HG03457 (cell line): ENCODE measurements around the gene CXCL12.

Experiments used
- ATAC-seq: cut with Tn5 transposase; IDR thresholded peaks from one replicate; pipeline ENCODE4 v1.9.1; 2021; ENCODE audit warnings: moderate number of reproducible peaks; ENCODE audit not compliant: unreplicated experiment

The CXCL12 gene

DNA sequence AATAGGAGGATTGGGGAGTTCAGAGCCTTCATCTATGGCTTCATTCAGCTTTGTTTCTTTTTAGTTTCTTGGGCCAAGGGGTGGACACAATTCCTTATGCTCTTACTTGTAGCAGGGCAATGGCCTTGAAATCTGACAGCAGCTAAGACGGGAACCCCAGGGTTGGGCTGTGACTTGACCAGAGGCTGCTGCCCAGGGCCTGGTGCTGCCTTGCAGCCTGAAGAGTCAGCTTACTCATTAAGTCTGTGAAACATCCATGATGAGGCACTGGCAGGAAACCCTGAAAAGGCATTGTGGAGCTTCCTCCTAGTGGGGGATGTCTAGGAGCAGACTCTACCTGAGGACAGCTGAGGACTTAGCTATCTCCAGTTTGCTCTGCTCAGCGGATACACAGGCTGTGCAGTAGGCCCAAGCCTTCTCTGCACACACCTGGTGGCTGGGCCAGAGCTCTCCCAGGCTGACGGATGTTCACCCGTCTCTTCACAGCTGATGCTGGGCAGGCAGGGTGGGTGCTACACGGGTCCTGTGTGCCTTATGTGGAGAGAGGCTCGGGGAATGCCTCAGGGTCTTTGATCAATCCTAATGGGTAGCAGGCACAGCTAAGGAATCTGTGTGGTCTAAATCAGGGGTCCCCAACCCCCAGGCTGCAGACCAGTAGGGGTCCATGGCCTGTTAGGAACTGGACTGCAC lies 17.8 kb downstream of the CXCL12 start:
- ATAC-seq = no peak

DNA sequence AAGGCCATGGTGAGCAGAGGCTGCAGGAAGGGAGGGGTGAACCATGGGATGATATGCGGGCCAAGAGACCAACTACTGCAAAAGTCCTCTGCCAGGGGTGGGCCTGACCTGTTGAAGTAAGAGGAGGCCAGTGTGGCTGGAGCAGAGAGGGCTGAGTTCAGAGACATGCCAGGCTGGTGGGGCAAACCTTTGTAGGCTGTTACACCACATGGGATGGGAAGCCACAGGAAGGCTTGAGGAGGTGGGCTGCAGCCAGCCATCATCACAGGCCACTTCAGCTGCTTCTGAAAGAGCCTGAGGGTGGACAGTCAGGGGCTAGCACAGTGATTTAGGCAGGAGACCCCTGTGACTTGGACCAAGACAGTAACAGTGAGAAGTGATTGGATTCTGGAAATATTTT lies 20.3 kb downstream of the CXCL12 start:
- no peak for ATAC-seq

DNA sequence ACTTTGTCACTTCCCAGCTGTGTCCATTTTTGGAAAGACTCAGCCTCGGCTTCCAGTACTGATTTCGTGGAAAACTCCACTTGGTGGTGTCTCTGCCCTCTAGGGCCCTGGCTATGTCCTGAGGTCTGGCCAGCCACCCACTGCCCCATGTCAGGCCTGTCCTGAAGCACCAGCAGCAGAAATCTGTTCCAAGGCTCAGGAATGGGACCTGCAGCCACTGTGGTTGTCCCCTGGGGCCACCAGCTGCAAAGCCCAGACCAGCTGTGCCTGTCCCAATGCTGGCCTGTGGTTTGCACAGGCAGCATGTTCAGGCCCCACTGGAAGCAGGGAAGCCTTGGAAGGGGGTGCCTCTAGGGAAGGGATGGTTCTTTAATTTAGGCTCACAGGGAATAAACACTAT lies 21.2 kb downstream of the CXCL12 start:
- ATAC-seq = no peak

DNA sequence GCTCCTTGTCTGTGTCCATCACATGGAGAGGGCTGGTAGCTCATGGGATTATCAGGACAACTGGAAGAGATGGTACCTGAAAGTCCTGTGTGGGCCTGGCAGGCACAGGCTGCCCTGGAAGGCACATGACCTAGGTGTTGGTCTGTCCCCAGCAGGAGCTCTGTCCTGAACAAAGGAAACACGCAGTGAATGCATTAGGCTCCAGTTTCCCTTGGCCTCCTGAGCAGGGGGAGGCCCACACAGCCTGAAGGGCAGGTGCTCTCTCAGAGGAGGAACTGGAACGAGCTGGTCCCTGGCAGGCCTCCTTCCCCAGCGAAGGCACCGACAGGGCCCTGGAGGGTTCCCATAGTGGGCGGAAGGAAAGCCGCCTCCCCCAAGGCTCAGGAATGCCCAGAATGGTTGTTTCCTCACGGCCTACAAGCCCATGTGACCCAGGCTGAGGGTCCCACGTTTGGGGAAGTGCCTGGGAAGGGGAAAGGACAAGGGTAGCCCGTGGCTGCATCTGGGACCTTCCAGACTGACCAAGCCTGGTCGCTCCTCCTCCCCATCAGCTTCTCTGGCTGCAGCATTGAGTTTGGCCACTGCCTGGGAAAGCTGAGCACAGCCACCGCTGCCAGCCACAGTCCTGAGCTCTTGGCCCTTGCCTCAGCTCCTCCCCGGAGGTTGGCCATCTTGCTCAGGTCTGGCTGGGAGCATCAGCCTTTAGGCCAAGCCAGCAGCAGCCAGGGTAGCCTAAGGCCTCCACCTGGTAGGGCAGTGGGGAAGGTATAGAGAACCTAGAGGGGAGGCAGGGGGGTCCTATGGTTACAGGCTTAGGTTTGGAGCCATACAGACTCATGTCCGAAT lies 21.8 kb downstream of the CXCL12 start:
- ATAC-seq = no peak

DNA sequence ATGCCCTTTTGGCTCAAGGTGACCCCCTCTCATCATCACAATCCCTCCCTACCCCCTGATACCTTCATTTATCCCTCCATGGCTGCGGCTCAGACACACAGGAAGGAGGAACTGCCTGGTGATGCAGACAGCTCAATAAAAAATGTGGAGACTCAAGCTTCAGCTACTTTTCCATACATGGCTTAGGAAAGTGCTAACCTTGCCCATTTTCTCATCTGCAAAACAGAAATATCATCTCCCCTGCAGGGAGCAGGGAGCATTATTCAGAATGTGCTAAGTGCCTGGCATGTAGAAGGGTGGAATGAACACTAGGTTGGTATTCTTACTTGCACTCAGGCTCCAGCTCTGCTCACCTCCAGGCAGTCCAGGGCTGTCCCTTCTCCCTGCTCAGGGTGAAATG lies 23.8 kb downstream of the CXCL12 start:
- ATAC-seq = no peak

DNA sequence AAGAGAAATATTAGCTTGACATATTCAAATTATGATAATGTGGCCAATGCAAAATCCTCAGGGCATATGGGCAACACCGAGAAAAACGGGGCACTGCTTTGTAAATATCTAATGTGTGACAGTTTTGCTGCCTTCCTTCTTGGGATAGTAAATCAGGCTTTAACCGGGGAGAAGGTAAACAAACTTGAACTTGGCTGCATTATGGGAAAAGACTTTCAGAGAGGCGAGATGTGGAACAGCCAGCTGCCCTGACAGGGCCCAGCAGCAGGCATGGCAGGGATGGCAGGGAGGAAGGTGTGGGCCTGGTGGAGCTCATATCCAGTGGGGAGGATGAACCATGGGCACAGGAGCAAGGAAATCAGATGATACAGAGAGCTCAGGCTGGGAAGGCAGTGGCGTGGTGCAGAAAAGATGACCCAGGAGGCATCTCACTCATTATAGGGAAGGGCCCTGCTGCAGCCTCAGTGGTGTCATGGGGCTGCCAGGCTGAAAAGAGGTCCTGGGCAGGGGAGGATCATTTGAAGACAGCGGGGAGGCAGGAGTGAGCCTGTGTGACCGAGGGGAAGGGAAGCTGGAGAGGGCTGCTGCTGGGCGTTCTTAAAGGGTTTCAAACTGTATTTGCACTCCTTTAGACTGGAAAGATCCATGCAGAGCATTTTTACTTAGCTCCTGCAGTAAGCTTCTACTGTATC lies 26.7 kb downstream of the CXCL12 start:
- no peak for ATAC-seq

DNA sequence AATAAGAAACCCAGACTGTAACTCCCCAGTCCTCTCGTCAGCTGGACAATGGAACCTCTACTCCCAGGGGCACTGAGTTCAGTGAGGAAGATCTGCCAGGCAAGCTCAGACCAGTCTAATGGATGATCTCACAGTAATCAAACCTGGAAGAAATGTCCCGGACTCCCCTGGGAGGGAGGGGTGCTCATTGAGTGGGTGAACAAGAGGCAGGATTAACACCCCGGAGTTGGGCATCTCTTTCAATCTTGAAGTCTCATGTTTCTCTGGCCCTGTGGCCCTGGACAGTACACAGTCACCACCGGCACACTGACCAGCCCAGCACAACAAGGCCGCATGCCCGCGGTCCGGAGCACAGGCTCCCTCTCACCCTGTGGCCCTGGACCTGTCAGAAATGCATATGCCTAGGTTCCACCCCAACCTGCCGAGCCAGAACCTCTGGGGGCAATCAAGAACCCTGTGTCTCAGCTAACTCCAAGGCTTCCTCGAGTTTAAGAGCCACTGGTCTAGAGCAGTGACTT lies 27.8 kb downstream of the CXCL12 start:
- ATAC-seq = no peak

DNA sequence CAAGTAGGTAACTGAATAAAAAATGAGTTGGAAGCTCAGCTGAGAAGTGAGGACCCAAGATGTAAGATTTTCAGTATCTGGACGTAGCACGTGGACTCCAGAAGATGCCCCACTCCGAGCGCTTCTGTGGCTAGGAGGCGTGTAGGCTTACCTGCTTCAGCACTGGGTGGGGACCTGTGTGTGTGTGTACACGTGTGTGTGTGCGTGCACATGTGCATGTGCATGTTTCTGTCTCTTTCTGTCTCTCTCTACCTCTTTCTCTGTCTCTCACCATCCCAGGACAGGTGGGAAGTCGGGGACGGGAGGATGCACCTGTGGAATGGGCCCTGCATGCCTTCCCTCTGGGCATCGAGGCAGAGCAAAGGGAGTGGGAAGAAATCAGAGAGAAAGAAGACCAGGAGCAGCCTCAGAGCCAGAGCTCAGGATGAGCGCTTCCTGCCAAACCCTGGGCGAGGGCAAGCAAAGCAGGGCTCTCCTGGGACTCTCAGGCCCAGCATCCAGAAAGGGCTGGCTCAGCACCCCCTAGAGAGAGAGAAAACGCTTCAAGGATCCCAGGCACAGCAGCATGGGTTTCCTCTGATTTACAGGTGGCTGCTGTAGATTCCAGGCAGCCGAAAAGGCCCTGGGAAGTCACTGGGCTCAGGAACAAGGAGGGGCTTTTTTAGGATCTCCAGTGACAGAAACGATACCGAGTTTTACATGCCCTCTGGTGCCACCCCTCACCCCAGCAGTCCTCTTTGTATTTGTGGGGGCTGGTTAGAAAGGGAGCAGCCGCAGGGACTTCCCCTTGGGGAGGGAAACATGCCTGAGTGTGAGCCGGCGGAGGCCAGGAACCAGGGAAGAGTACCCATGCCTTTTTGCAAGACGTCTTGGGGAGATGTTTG lies 28.5 kb downstream of the CXCL12 start:
- no peak for ATAC-seq

DNA sequence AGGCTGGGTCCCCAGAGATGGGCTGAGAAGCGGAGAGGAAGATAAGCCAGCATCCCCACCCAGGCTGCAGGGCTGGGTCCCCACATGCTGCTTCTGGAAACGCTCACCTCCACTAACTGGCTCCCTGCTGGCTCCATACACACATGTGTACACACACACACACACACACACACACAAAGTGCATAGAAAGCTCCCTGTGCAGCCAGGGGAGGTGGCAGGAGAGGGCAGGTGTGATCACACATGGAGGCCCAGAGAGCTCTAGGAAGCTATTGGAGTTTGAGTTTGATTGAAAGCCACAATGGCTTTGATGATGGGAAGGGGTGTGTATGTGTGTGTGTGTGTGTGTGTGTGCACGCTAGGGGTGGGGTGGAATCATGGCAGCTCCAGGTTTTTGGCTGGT lies 29.3 kb downstream of the CXCL12 start:
- ATAC-seq = no peak

DNA sequence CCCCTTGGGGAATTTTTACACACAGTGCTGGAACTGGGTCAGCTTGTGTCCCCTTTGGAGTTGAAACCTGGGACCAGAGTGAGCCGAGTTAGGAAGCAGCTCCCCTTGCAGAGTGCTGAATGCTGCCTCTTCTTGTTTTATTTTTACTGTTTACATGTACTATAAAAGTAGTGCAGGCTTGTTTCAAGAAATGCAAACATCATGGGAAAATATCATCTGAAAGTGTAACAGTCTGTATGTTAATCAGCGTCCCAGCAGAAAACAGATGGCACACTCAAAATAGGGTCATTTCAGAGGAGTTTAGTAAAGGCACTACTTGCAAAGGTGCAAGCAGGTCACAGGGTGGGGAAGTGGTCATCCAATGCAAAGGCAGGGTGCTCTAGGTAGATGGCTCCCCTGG lies 30.1 kb downstream of the CXCL12 start:
- ATAC-seq = no peak

DNA sequence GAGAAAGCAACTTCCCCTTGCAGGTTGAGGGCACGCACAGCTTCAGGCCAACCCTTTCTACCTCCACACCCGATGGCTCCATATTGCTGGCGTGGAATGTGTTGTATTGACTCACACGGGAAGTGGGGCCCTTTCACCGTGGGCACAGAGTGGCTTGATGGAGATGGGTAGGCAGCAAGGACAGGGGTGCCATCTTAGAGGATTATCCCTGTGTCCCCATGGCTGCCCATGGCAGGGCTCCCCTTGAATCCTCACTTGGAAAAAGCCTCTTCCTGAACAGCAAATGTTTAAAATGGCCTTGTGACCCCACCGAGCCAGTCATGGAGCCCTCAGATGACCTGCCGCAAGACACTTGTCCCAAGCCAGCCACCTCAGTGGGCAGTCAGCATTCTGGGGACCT lies 31.2 kb downstream of the CXCL12 start:
- no peak for ATAC-seq

DNA sequence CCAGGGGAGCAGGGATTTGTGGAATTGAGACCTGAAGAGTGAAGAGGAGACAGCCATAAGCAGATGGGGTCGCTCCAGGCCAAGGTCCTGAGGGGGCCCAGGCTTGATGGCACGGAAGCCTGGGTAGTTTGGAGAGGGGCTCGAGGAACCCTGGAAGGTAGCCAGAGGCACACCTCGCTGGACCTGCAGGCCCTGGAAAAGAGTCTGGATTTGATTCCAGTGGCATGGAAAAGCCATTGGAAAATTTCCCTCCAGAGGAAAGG lies 31.8 kb downstream of the CXCL12 start:
- ATAC-seq = no peak

DNA sequence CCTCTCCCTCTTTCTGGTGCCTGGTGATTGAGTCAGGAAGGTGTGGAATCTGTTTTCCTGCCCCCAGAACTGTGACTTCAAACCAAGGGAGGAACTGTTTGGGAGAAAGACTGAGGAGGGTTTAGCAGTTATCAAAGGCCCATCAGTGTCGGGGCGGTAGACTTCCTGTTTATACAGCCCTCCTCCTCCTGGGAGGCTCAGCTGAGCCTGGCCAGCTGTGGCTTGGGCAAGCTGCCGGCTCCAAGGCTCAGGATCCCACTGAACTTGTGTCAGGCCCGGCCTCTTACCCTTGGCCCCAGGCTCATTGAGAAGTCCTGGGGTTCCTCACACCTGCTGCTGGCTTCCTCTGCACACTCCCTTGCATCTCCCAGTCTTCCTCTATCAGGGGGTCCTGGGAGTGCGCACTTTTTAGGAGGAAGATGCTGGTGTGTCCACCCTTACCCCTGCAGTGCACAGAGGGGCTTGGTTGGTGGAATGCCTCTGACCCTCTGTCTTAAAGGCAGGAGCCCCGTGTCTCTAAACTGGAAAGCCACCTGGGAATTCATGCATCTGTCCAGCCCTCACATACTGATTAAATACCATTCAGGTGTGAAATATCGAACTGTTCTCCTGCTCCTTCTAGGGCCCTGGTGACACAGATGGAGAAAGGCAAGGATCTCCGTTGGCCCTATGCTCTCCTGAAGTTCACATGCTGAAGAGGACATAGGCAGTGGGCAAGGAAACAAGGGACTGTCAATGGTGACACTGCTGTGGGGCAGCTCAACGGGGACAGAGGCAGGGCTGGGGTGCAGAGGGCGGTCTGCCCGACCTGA lies 32.4 kb downstream of the CXCL12 start:
- ATAC-seq = no peak

DNA sequence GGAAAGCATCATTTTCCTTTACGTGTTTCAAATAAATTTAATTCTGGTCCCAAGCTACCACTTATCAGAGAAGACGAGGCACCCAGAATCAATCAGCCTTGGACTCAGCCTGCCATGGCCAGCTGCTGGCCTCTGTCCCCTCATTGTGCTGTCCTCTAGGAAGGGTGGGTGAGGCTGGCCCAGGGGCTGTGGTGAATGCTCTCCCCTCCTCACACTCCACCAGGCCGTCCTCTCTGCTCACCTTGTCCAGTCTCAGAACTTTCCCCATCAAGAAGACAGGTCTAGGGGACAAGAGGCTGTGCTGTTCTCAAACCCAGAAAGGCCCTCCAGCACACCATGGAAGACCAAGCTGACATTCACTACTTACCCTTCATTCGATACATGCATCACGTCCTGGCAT lies 36.4 kb downstream of the CXCL12 start:
- ATAC-seq = no peak

DNA sequence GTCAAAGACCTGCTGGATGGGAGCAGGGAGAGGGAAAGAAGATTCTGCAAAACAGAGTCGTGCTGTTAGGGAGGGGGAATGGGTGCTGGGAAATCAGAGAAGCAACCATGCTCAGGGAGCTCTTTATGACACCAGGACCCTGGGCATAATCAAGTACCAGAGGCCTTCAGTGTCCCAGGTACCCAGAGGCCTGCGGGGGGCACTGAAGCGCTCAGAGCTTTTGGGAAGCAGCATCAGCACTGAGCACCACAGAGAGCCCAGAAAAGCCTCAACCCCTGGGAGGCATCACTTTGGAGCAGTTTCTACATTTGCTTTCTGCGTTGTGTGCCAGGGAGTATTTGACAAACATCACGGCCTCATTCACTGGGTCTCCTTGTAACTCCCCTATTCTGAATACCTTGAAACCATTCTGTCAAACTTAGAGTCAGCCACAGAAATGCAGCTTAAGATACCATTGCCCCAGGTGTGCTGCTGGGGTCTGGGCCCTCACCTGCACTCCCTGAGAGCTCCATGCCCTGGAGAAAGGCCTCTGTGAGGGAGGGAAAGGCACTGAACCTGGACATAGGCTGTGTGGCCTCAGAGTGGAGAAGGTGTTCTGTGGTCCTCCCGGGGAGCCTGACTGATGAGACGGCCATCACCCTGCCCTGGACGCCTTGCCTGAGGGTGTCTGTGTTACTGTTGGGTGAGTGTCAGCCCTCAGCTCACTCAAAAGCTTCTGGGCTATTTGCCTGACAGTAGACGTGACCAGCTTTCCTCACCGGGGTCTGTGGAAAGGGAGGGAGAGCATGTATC lies 37.1 kb downstream of the CXCL12 start:
- no peak for ATAC-seq

DNA sequence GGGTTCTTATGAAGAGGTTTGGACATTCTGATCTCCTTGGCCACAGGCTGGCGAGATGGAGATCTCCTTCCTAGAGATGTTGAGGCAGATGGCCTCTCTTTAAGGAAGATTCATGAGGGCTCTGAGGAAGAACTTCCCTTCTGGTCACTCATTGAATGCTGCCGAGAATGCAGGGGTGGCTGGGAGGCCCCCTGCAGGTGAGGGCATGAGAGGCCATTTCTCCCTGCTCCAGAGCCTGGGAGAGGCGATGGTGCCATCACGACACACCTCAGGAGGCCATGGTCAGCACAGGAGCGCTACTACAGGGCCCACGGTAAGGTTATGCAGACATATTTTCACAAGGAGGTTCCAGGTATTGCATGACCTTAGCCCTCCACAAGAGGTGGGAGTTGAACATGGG lies 40.2 kb downstream of the CXCL12 start:
- no peak for ATAC-seq

DNA sequence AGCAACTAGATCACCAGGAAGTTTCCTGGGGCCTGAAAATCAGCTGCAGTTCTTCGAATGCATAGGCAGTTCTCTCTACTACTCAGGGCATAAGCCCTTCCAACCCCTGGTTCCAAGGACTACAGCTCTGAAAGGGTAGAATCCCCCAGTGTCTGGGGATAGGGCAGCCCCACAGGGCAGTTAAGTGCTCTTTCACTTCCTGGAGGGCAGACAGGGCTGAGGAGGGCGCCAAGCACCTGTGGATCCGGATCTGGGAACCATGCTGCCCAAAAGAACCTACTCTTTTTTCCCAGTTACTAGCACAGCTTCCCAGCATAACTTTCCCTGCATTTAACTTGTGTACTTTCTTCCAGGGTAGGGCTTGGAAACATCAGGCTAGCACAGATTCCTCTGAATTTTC lies 41.1 kb downstream of the CXCL12 start:
- no peak for ATAC-seq

DNA sequence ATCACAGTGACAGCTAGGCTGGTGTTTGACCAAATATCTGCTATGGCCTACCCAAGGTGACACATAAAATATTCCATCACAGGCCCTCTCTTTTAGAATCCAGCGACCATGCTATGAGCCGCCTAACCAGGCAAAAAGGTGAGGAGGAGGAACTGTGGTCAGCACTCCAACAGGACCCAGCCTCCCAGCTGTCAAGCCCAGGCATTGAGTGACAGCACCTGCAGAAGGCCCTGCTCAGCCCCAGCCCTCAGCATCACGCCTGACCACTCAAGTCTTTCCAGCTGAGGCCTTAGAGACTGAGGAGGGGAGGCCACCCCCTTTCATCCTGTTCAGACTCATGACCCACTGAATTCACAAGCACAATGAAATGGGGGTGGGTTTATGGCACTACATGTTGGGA lies 43.0 kb downstream of the CXCL12 start:
- no peak for ATAC-seq

DNA sequence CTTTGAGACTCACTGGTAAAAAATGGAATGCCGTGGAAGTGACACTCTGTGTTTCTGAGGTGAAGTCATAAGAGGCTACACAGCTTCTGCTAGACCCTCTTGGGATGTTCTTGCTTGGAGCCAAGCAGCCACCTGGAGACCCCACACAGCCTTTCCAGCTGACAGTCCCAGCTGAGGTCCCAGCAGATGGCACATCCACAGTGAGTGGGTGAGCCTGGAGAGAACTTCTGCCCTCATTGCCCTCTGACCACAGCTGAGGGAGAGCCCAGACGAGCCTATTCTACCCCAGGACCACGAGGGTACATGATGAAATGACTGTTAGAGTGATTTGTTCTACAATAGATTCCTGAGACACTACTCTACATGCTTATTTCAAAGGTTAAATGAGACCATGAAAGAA lies 44.3 kb downstream of the CXCL12 start:
- no peak for ATAC-seq
